H1 (cell line): Measurements from ENCODE around the gene PCDHB5. TPM values are rescaled to one million over a fixed set of nuclear protein-coding genes. Genes with fewer than 3 reads are reported as not detected.

Experiments used
- ASH2L ChIP-seq: fragments of 200-600, 300-600 bp; sonication (generic); IDR thresholded peaks from one replicate; pipeline ENCODE4 v1.7.1; 2017; ENCODE audit warnings: low read length
- ATF3 ChIP-seq: IDR thresholded peaks from 2 replicates; pipeline ENCODE4 v1.6.1; 2011; ENCODE audit warnings: low read depth, mild to moderate bottlenecking, low read length; ENCODE audit not compliant: insufficient read depth
- CBX8 ChIP-seq: fragments of 300-800, 300-1000 bp; sonication (generic); IDR thresholded peaks from 2 replicates; pipeline ENCODE4 v1.7.1; 2016; ENCODE audit warnings: low read depth, low read length, borderline replicate concordance
- CHD2 ChIP-seq: IDR thresholded peaks from 2 replicates; pipeline ENCODE4 v1.6.1; 2012; ENCODE audit warnings: low read length, improper control_type of control experiment
- CHD7 ChIP-seq: fragments of 300-600 bp; sonication (generic); IDR thresholded peaks from 2 replicates; pipeline ENCODE4 v1.7.1; 2012; ENCODE audit warnings: low read length, moderate library complexity, mild to moderate bottlenecking, inconsistent platforms; ENCODE audit not compliant: insufficient replicate concordance
- CTBP2 ChIP-seq: IDR thresholded peaks from 2 replicates; pipeline ENCODE4 v1.7.0; 2011; ENCODE audit warnings: borderline replicate concordance, mild to moderate bottlenecking, moderate library complexity, mixed read lengths, low read length; ENCODE audit not compliant: insufficient read depth, insufficient read length
- EGR1 ChIP-seq: IDR thresholded peaks from 2 replicates; pipeline ENCODE4 v1.6.1; 2011; ENCODE audit warnings: low read depth, low read length, borderline replicate concordance
- KDM1A ChIP-seq: fragments of 200-600, 300-600 bp; sonication (generic); IDR thresholded peaks from 2 replicates; pipeline ENCODE4 v1.7.1; 2016; ENCODE audit warnings: mild to moderate bottlenecking, low read length, borderline replicate concordance
- SUZ12 ChIP-seq: fragments of 200-600 bp; sonication (generic); IDR thresholded peaks from 2 replicates; pipeline ENCODE4 v1.6.1; 2012; ENCODE audit warnings: mild to moderate bottlenecking, inconsistent platforms, low read length, moderate library complexity, mixed read lengths
- TEAD4 ChIP-seq: IDR thresholded peaks from 2 replicates; pipeline ENCODE4 v1.6.1; 2012; ENCODE audit warnings: low read depth, low read length, inconsistent platforms, mixed read lengths
- YY1 ChIP-seq: IDR thresholded peaks from 2 replicates; pipeline ENCODE4 v1.6.1; 2011; ENCODE audit warnings: low read depth, mild to moderate bottlenecking, low read length
- polyA plus RNA-seq, 7 experiments: library from polyadenylated mRNA; depleted of rRNA in 3 of 7; stranded (reverse) in 5 of 7; unstranded in 2 of 7; fragments of >200 nt in 5 of 7; fragments of 200-250 nt in 2 of 7; gene quantifications; 1 replicate in 5 of 7; 2 replicates in 1 of 7; 4 replicates in 1 of 7; pipeline versions ENCODE4 v1.2.1 to v1.2.3, GENCODE V29; 2011 to 2013; ENCODE audit warnings: missing spikeins in 2 of 7, mixed read lengths in 2 of 7
- total RNA-seq: library from RNA; stranded (reverse); fragmentation: NEBNext Ultra II Directional; extraction: Animal tissue kit (Norgen Biotek cat#: 25700); gene quantifications from 2 replicates; pipeline ENCODE4 v1.2.1, GENCODE V29; 2021

PCDHB5 gene
- total and polyA plus RNA-seq, 2 of the 8 experiments (the other 6 are each of a cell fraction or from before 2014, with no cell fraction given) = 2.4 to 8.2 TPM

DNA sequence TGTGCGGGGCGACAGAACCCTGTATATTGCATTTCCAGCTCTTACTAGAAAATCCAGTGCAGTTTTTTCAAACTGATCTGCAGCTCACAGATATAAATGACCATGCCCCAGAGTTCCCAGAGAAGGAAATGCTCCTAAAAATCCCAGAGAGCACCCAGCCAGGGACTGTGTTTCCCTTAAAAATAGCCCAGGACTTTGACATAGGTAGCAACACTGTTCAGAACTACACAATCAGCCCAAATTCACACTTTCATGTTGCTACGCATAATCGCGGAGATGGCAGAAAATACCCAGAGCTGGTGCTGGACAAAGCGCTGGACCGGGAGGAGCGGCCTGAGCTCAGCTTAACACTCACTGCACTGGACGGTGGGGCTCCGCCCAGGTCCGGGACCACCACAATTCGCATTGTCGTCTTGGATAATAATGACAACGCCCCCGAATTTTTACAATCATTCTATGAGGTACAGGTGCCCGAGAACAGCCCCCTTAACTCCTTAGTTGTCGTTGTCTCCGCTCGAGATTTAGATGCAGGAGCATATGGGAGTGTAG is 786 bp downstream of the PCDHB5 start (continued):
- no peak for TF ChIP-seq CHD7
- no peak for TF ChIP-seq SUZ12
- no peak for TF ChIP-seq CBX8
- no peak for TF ChIP-seq YY1
- TF ChIP-seq CHD2 = no peak
- no peak for TF ChIP-seq EGR1
- no peak for TF ChIP-seq KDM1A
- TF ChIP-seq ASH2L = no peak
- no peak for TF ChIP-seq CTBP2
- TF ChIP-seq ATF3 = no peak
- no peak for TF ChIP-seq TEAD4
